Activated T-cell treated with anti-CD3 and anti-CD28 coated beads for 24 hours (primary cell): ENCODE measurements around the gene RAB20.
"Not testable (repeated sequence)": the region's sequence is repeated elsewhere in the genome, so short reads cannot be mapped to it uniquely, and the experiment has no call there.

Source experiments
- DNase-seq: peaks from one replicate; pipeline ENCODE4 v3.0.0-alpha.2; 2020; ENCODE audit warnings: low read depth

Gene RAB20

GRCh38 chr13:110561344-110562035, at the start of gene RAB20:
Gene RAB20 (minus strand): TSS chr13:110561722. CDS start chr13:110561519, 203 bp downstream.
- DNase-seq, result peak; percentile 35

- DNase-seq, result no peak
These were observed 49.6 kb upstream of the RAB20 start for GRCh38 chr13:110610955-110611595.

GRCh38 chr13:110607675-110608224, 46.2 kb upstream of the RAB20 start:
- no peak for DNase-seq

- not testable (repeated sequence) for DNase-seq
These were observed 44.8 kb upstream of the RAB20 start for GRCh38 chr13:110606281-110606680.

- DNase-seq, result no peak
These were observed 43.6 kb upstream of the RAB20 start for GRCh38 chr13:110605132-110605531.

- DNase-seq, result no peak
These were observed 39.5 kb upstream of the RAB20 start for GRCh38 chr13:110600980-110601379.

GRCh38 chr13:110600261-110600819, 38.8 kb upstream of the RAB20 start:
- DNase-seq, result no peak

- no peak for DNase-seq
These were observed 35.6 kb upstream of the RAB20 start for GRCh38 chr13:110597041-110597689.

- no peak for DNase-seq
These were observed 32.1 kb upstream of the RAB20 start for GRCh38 chr13:110593430-110594130.

GRCh38 chr13:110592665-110593064, 31.1 kb upstream of the RAB20 start:
- no peak for DNase-seq

GRCh38 chr13:110590577-110590976, 29.1 kb upstream of the RAB20 start:
- no peak for DNase-seq

GRCh38 chr13:110589793-110590390, 28.4 kb upstream of the RAB20 start:
- no peak for DNase-seq

- DNase-seq, result no peak
These were observed 21.8 kb upstream of the RAB20 start for GRCh38 chr13:110583178-110583865.

GRCh38 chr13:110582421-110582954, 21.0 kb upstream of the RAB20 start:
- no peak for DNase-seq

GRCh38 chr13:110581506-110582185, 20.1 kb upstream of the RAB20 start:
- no peak for DNase-seq

- DNase-seq, result no peak
These were observed 19.3 kb upstream of the RAB20 start for GRCh38 chr13:110580800-110581199.

- no peak for DNase-seq
These were observed 16.8 kb upstream of the RAB20 start for GRCh38 chr13:110578363-110578762.

- DNase-seq, result no peak
These were observed 15.4 kb upstream of the RAB20 start for GRCh38 chr13:110576736-110577476.

GRCh38 chr13:110576070-110576394, 14.5 kb upstream of the RAB20 start:
- DNase-seq, result no peak
